HG03575 (cell line): ENCODE results near the gene CADPS2.

Experiments used
- ATAC-seq: cut with Tn5 transposase; IDR thresholded peaks from one replicate; pipeline ENCODE4 v1.9.1; 2021; ENCODE audit not compliant: unreplicated experiment, insufficient number of reproducible peaks, low FRiP score; ENCODE audit errors: extremely low read depth

CADPS2 gene

DNA sequence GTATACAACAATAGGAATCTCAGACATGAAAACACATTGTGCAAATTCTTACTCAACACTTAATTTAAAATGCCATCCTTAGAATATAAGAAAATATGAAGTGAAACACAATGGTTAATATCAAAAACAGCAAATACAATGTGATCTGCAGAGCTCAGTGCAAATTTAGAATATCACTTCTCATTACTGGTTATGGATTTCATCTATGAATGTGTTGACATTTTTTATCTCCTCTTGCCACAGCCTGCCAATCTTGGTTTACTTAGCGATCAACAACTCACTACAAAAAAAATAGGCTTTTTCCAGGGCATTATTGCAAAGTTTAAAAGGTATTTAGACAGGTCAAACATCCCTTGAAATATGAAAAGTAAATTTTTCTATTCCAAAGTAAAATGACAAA, 158.5 kb downstream of the CADPS2 start:
- ATAC-seq: no peak

DNA sequence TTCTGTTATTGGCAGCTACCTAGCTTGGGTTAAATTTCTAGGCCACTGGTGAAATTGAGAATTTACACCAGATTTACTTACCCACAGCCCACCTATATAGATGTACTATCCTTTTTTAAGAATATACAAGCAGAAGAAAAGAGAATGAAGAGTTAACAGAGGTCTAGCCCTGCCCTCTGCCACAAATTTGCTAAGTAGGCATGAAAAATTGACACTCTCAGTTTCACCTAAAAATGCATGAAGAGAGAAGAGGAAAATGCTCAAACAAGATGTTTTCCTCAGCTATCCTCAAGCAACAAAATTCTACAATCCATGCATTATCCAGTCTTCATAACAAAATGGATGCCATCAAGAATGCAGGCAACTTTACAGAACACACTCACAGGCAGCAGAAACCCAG, 158.9 kb downstream of the CADPS2 start:
- no peak for ATAC-seq

DNA sequence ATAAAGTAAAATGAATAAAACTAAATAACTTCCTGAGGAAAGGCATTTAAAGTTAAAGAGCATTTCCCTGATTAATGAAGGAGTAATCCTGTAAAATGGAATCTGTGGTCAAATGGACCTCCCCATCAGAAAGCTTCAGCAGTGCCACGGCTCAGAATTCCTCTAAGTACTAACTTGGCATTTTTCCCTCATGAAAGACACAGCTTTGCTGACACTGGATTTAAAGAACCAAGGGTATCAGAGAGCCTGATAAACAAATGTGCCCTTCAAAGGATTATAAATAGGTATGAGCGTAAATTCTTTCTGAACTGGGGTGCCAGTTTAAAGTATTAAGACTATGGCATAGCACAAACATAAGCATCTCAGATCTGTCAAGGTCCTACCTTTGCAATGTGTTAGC, 159.4 kb downstream of the CADPS2 start:
- ATAC-seq: no peak

DNA sequence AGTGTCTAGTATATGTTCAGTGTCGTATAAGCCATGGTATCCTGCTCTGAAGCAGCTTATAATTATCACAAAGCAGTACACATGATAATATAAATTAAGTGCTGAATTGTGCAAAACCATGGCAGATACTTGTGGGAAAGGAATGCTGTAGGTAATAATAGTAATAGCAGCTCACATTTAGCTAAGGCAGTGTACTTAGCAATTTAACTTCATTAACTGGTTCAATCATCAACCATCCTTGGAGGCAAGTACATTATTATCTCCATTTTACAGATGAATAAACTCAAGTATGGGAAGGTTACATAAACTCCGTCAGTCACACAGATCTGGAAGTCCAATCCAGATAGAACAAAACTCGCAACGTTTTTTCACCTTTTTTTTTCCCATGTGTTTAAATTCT, 161.9 kb downstream of the CADPS2 start:
- no peak for ATAC-seq

DNA sequence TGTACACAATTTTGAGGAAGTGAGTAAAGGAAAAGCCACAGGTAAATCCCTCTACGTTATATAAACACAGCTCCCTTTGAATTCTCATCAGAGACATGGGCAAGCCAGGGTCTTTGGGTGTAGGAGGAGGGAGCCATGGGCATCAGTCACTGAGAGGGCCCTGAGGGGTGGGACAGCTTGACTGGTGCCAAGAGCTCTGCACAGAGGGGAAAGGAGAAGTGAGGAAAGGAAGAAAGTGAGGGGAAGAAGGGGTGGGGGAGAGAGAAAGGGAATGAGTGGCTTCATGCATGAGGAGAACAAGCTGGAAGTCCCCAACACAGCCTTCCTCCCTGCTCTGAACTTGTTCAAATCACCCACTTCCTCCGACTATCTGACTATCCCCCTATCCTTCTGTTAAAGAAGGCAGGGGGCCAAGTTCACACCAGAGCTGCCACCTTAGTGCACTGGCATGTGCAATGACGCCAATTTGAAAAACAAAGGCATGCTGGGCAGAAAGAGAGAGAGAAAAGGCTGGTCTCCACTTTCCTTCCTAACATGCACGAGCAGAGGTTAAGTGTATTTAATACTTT, 167.2 kb downstream of the CADPS2 start:
- no peak for ATAC-seq

DNA sequence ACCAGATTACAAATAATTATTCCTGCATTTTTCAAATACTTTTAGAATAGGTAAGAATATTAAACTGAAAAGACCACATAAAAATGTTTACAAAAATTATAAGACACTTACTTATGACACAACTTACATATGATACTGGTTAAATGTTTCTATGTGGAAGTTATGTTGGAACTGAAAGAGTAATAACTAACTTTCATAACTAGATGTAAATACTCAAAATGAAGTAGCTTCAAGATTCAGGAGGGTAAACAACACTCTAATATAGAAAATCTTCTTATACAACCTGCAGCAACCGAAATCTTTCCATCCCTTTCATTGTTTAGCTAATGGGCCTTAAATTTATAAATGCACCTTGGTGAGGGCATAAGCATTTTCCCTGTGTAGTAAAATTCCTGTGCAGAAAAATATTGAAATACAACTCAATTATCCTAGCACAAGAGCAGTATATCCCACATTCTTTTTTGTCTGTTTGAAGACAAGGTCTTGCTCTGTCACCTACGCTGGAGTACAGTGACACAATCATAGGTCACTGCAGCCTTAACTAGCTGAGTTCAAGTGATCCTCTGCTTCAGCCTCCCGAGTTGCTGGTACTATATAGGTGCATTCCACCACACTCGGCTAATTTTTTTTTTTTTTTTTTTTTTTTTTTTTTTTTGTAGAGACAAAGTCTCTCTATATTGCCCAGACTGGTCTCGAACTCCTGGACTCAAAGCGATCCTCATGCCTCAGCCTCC, 168.7 kb downstream of the CADPS2 start:
- no peak for ATAC-seq

DNA sequence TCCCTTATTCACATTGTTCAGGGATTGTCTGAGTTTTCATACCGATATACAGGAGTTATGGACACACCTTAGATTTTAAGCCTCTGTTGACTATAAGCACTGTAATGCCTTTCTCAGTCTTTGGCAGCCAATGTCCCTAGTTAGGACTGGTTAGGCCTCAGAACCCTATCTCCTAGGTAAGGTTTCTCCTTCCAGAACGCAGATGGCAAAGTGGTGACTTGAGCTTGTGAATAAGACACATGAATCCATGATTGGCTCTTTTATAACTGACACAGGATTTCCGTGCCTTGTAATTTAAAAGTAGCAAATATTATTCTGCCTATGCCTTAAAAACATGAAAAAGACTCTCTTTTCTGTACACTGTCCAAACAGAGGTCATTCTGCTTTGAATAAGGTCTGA, 171.1 kb downstream of the CADPS2 start:
- no peak for ATAC-seq

DNA sequence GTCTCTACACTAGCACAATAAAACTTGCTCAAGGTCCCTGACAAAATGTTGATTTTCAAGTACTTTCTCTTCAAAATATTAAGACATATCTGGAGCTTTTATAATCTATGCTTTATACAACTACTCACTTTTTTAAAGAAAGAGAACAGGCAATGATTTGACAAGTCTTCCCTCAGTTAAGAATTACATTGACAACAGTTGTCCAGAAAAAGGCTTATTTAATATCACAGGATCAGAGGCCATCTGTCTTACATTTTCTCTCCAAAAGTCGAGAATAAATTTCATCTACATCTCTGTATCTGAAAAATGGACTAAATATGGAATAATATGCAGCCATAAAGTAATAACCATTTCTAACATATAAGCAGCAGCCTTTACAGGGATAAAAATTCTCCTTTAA, 175.3 kb downstream of the CADPS2 start:
- ATAC-seq: no peak

DNA sequence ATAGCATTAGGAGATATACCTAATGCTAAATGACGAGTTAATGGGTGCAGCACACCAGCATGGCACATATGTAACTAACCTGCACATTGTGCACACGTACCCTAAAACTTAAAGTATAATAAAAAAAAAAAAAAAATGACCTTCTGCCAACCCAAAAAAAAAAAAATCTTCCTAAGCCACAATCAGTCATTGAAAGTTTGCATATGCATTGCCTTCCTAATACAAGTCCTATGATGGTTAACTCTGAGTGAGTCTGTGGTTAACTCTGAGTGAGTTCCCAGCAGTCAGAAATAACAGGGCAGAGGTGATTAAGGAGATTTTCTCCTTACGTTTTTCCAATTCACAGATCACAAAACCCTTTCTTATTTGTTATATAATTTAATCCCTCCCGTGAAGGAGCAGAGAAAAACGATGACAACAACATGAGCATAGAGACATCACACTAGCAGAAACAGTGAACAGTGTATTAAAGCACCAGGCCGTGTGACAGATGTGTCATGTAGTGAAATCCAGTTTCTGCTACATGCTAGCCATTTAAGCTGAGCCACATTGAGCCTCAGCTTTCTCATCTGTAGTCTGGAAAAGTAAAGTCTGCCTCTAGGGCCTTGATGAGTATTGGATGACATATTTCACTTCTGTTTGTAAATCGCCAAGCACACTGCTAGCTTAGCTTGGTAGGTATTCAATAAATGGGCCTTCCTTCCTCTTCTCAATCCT, 176.2 kb downstream of the CADPS2 start:
- no peak for ATAC-seq

DNA sequence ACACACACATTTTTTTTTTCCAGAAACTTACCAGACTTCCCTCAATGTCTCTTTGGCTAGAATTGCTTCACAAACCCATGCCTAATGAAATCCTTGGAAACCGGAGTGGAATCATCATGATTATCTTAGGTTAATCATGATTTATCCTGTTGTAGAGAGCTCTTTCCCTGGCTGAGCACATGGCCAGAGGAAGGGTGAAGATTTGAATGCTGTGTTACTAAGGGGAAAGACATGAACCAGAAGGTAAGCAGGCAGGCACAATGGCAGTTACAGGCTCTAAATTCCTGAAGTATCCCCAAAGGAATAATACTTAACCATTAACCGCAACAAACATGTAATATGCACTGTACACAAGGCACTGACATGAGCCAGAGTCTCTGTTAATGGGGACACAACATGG, 179.4 kb downstream of the CADPS2 start:
- ATAC-seq: no peak

DNA sequence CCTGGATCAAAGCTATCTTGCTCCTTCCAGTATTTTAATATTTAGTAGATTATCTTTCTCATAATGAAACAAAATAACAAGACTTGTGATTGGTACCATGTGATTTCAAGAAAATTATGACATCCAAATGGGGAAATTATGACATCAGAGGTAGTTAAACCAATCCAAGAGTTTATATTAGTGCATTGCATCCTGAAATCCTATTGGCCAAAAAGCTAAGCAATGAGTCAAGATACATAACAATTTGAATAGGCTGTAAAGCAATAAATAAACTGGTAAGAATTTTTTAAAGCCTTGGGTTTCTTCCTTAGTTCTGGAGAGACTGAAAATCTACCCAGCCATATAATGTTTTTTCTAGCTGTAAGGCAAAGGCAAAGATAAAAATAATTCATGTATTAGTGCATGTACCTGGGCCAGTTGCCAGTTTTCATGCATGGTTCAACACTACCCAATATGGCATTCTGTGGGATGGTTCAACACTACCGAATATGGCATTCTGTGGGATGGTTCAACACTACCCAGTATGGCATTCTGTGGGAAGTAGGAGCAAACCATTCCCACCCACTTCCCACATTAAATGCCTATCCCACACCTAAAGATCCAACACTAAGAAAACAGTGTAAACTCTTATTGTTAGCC, 183.3 kb downstream of the CADPS2 start, which contains the start of gene RNF148:
Gene RNF148, minus strand, starts transcription at position 51 of the 639 bp plus-strand sequence. CDS start 172 bp downstream, outside the sequence.
- no peak for ATAC-seq

DNA sequence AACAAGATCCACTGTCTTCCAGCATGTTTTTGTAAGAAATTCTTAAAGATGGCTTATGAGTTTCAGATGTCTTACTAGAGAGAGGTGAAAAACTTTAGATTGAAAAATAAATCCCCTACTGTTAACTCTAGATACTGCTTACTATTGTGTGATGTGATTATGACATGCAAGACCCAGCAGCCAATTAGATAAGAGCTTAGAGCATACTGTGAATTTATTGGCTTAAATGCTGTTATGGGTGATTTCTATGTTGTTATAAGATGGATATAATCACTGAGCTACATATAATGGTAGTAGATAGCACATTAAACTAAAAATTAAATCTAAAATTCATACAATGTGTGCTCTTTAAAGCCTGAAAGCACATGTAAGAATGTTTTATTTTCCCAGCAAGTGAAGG, 187.2 kb downstream of the CADPS2 start, which contains the start of gene RNF133:
Gene RNF133, minus strand, starts transcription at position 101 of the 400 bp plus-strand sequence. CDS start 199 bp downstream, outside the sequence.
- ATAC-seq: no peak

DNA sequence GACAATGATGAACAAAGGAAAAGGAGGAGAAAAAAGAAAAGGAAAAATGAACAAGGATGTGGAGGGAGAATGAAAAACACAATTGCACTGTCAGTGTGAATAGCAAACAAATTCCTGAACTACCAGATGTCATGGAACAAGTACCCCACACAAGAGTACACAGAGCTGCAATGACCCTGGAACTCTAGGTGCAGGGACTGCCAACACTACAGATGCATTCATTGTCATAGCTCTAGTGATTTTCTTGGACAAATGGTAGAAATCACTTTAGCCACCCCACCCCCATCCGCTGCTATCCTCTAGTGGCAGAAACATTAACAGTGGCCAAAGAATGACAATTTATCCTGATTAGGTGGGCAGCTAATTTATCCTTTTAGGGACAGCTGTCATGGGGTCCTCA, 190.4 kb downstream of the CADPS2 start:
- no peak for ATAC-seq

DNA sequence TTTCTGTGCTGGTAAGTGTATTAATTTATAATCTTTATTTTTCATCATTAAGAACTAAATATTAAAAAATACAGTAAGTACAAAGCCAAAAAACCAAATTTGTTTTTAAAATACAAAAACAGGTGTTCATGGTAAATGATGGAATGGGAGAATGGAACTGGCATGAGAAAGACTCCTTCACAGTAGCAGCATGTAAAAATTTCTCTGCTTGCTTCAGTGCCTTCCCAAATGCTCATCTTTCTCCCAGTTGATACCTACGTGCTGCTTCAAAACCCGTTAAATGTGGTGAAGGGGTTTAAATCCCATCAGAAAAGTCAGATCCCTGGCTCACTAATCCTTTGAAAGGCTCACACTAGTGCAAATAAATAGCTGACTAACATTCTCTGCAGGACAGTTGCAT, 191.6 kb downstream of the CADPS2 start:
- no peak for ATAC-seq

DNA sequence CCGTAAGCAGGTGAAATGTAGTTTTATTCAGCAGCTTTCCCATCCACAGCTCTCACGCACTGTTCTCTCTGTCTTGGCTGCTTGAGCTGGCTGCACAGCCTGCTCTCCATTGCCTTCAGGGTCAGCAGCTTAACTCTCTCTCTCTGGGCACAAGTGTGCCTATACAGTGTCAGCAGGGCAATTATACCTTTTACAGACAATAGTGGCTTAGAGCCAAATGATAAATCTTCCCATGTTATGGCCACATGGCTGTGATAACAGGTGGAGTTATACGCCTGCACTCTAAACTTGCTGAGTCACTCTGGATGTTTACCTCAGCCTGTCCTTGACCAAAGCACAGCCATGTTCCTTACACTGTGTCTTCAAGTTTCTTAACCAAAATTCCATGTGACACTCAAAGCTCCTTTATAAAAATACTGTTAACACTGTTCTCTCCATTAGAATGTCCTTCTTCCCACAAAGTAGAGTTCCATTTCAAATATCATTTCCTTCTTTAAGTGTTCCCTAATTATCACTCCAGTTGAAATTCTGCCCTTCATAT, 193.4 kb downstream of the CADPS2 start:
- ATAC-seq: no peak

DNA sequence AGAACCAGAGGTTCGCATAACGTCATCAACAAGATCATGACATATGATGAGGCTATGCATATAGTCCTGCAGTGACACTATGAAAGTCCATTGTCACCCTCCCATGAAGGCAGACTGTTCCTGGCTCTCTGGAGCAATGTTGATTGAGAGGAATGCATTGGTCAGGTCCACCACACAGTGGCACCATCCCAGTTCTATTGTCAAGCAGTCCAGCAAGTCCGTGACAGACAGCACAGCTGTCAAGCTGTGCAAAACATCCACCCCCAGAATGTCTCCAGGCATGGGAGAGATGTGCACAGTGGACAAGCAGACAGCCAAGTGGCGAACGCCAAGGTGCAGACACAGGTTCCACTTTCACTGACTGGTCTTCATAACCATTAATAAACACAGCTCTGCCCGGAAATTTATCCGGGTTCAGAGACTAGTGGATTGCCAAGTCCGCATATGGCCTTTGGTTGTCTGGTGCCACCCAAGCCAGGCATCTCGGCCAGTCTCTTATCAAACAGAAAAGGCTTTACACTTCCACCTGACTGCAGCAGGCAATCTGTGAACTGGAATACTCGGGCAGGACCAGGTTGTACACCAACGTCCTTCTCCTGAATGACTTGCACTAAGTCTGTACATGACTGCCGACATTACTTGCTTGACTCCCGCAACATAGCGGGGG, 194.6 kb downstream of the CADPS2 start:
- ATAC-seq: no peak

DNA sequence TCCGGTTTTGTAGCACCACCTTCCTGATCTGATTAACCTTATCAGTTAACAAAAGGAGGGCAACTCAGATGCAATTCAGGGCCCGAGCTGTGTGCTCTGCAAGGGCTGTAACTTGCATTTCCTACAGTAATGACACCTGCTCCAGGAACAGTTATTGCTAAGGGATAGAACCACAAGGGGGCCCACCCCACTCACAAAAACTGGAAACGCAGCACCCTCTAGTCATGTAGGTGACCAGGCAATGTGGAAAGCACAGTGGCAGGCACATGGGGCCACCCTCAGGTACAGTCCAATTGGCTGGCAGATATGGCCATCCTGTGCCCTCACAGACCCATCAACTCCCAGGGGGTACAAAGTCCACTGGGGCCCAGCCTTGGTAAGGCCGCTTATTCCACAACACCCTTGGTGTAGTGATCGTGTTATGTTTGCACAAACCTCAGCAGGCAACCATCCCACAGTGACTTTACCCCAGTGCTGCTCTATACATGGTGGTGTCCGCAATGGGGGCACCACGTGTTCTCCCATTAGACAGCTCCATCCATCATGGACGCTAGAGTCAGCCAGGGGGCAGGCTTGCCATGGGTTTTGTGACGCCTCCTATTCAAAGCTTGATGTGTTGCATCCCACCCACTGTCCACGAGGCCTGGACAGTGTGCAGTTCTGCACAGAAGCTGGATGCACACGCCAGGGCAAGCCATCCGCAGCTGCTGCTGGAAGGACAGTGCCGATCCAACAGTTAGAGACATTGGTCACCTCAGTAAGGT, 196.7 kb downstream of the CADPS2 start:
- no peak for ATAC-seq

DNA sequence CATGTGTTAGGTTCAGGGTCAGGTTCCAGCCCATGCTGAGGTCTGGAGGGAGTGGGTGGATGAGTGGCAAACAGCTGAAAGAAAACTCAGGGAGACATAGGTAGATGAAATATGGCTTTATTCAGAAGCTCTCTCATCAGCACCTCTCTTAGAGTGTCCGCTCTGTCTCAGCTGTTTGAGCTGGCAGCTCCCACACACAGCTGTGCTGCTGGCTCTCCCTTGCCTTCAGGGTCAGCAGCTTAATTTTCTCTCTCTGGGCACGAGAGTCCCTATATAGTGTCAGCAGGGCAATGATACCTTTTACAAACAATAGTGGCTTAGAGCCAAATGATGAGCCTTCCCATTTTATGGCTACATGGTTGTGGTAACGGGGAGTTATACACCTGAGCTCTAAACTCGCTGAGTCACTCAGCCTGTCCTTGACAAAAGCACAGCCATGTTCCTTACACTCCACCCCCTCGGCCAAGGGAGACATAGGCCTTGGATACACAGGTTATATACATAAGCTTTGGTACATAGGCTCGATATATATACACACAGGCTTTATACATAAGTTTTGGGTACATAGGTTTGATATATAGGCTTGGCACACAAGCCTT, 197.8 kb downstream of the CADPS2 start:
- ATAC-seq: no peak
